H1 (cell line): ENCODE data around the gene CD52. TPM values are rescaled to one million over a fixed set of nuclear protein-coding genes. Genes with fewer than 3 reads are reported as not detected.

Experiments
- CTBP2 ChIP-seq: IDR thresholded peaks from 2 replicates; pipeline ENCODE4 v1.7.0; 2011; ENCODE audit warnings: borderline replicate concordance, mild to moderate bottlenecking, moderate library complexity, mixed read lengths, low read length; ENCODE audit not compliant: insufficient read depth, insufficient read length
- EGR1 ChIP-seq: IDR thresholded peaks from 2 replicates; pipeline ENCODE4 v1.6.1; 2011; ENCODE audit warnings: low read depth, low read length, borderline replicate concordance
- KDM1A ChIP-seq: fragments of 200-600, 300-600 bp; sonication (generic); IDR thresholded peaks from 2 replicates; pipeline ENCODE4 v1.7.1; 2016; ENCODE audit warnings: mild to moderate bottlenecking, low read length, borderline replicate concordance
- KDM5A ChIP-seq: fragments of 200-600 bp; IDR thresholded peaks from 2 replicates; pipeline ENCODE4 v1.7.1; 2012; ENCODE audit warnings: mild to moderate bottlenecking, low read length, inconsistent platforms, mixed read lengths
- TAF7 ChIP-seq: optimal IDR thresholded peaks from 2 replicates; pipeline ENCODE3; 2011; ENCODE audit warnings: low read depth, mild to moderate bottlenecking, inconsistent platforms, low read length, moderate library complexity, borderline replicate concordance
- TCF12 ChIP-seq: IDR thresholded peaks from 2 replicates; pipeline ENCODE4 v1.6.1; 2011; ENCODE audit warnings: low read depth, mild to moderate bottlenecking, low read length
- polyA plus RNA-seq, 7 experiments: library from polyadenylated mRNA; depleted of rRNA in 3 of 7; stranded (reverse) in 5 of 7; unstranded in 2 of 7; fragments of >200 nt in 5 of 7; fragments of 200-250 nt in 2 of 7; gene quantifications; 1 replicate in 5 of 7; 2 replicates in 1 of 7; 4 replicates in 1 of 7; pipeline versions ENCODE4 v1.2.1 to v1.2.3, GENCODE V29; 2011 to 2013; ENCODE audit warnings: missing spikeins in 2 of 7, mixed read lengths in 2 of 7
- total RNA-seq: library from RNA; stranded (reverse); fragmentation: NEBNext Ultra II Directional; extraction: Animal tissue kit (Norgen Biotek cat#: 25700); gene quantifications from 2 replicates; pipeline ENCODE4 v1.2.1, GENCODE V29; 2021
- TF ChIP-seq, protein P1 (sequence below): IDR thresholded peaks from 2 replicates; pipeline ENCODE4 v1.6.1; 2012; ENCODE audit warnings: inconsistent platforms

CD52 gene
- total and polyA plus RNA-seq, 2 of the 8 experiments (the other 6 are each of a cell fraction or from before 2014, with no cell fraction given): 2.4 to 3.1 TPM

DNA sequence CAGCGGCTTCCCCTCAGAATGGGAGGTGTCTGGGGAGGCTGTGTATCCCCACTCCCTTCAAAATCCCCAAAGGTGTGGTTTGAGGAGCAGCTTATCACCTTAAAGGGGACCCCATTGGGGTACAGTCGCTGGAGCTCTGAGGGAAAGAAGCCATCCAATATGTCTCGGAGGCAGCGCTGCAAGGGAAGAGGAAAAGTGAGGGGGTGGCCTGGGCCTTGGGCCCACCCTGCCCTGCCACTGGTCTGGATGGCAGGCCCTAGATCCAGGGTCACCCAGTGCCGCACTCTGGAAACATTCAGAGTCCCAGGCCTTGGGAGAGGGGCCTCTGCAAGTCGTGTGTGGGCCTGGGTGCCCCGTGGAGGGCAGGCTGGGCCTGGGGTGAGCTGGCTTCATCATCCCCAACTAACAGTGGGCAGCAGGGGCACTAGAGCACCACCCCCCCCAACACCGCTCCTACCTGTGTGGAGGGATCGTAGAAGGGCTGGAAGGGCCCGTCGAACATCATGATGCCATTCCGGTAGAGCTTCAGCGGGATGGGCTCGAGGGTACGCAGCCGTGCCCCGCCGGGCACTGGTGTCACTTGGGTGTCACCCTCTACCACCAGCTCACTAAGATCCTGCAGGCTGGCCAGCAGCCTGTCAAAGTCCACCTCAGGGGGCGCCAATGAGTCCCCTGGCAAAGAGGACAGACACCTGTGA is 32.2 kb upstream of the CD52 start (continued):
- TF ChIP-seq KDM5A: no peak
- TF ChIP-seq, protein P1, sequence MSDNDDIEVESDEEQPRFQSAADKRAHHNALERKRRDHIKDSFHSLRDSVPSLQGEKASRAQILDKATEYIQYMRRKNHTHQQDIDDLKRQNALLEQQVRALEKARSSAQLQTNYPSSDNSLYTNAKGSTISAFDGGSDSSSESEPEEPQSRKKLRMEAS: no peak
- peak; percentile 28 for TF ChIP-seq CTBP2
- TF ChIP-seq EGR1: no peak
- TF ChIP-seq TCF12: 0 out of 2 replicates have a peak, but pooled peaks have one; percentile 66
- peak; percentile 52 for TF ChIP-seq TAF7
- no peak for TF ChIP-seq KDM1A
- TF ChIP-seq, all 59 proteins: peak for 7
